Measurements from ENCODE around the gene QPCTL. TPM values are rescaled to one million over a fixed set of nuclear protein-coding genes. Genes with fewer than 3 reads are reported as not detected.
A peak's percentile ranks its signal among the peaks of the same experiment; 100 is the strongest.

The QPCTL gene
- total and polyA plus RNA-seq, 2 of the 13 experiments (the other 11 are each of a cell fraction or from before 2014, with no cell fraction given) = 16.0 to 19.1 TPM

- TF ChIP-seq GMEB1 (CRISPR knock-in tag; IDR thresholded peaks at IDR 0.05; ENCODE audit: borderline replicate concordance) (no peak), YY1 (IDR thresholded peaks at IDR 0.05; ENCODE audit: insufficient read depth, insufficient replicate concordance, low read depth, low read length) (no peak), MED1 (CRISPR knock-in tag; IDR thresholded peaks at IDR 0.05) (peak; percentile 32), TAF1 (CRISPR knock-in tag; IDR thresholded peaks at IDR 0.05) (no peak), ZBTB3 (CRISPR knock-in tag; IDR thresholded peaks at IDR 0.05; ENCODE audit: borderline replicate concordance, low read depth) (no peak), PHF20 (CRISPR knock-in tag; IDR thresholded peaks at IDR 0.05) (no peak), RNF2 (conservative IDR thresholded peaks at IDR 0.05; ENCODE audit: low read depth) (no peak), FOSL1 (CRISPR knock-in tag; IDR thresholded peaks at IDR 0.05; ENCODE audit: borderline replicate concordance) (no peak), ZNF672 (CRISPR knock-in tag; IDR thresholded peaks at IDR 0.05) (no peak), FOSL2 (CRISPR knock-in tag; IDR thresholded peaks at IDR 0.05) (no peak), ZNF225 (CRISPR knock-in tag; IDR thresholded peaks at IDR 0.05) (no peak), ZNF891 (CRISPR knock-in tag; IDR thresholded peaks at IDR 0.05) (no peak), ZNF496 (CRISPR knock-in tag; IDR thresholded peaks at IDR 0.05; ENCODE audit: insufficient replicate concordance) (no peak), ZNF510 (CRISPR knock-in tag; IDR thresholded peaks at IDR 0.05; ENCODE audit: low read depth) (no peak), ZNF550 (CRISPR knock-in tag; IDR thresholded peaks at IDR 0.05; ENCODE audit: borderline replicate concordance) (no peak), ZNF296 (CRISPR knock-in tag; conservative IDR thresholded peaks at IDR 0.05) (no peak), ZNF17 (CRISPR knock-in tag; IDR thresholded peaks at IDR 0.05) (no peak), ZNF775 (CRISPR knock-in tag; IDR thresholded peaks at IDR 0.05; ENCODE audit: borderline replicate concordance) (no peak), ZNF414 (CRISPR knock-in tag; IDR thresholded peaks at IDR 0.05) (no peak)
- TF ChIP-seq, protein P1, sequence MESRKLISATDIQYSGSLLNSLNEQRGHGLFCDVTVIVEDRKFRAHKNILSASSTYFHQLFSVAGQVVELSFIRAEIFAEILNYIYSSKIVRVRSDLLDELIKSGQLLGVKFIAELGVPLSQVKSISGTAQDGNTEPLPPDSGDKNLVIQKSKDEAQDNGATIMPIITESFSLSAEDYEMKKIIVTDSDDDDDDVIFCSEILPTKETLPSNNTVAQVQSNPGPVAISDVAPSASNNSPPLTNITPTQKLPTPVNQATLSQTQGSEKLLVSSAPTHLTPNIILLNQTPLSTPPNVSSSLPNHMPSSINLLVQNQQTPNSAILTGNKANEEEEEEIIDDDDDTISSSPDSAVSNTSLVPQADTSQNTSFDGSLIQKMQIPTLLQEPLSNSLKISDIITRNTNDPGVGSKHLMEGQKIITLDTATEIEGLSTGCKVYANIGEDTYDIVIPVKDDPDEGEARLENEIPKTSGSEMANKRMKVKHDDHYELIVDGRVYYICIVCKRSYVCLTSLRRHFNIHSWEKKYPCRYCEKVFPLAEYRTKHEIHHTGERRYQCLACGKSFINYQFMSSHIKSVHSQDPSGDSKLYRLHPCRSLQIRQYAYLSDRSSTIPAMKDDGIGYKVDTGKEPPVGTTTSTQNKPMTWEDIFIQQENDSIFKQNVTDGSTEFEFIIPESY (CRISPR knock-in tag; IDR thresholded peaks at IDR 0.05) = peak; percentile 43; the same call in 1 of the 2 replicates
- TF ChIP-seq, protein P2, sequence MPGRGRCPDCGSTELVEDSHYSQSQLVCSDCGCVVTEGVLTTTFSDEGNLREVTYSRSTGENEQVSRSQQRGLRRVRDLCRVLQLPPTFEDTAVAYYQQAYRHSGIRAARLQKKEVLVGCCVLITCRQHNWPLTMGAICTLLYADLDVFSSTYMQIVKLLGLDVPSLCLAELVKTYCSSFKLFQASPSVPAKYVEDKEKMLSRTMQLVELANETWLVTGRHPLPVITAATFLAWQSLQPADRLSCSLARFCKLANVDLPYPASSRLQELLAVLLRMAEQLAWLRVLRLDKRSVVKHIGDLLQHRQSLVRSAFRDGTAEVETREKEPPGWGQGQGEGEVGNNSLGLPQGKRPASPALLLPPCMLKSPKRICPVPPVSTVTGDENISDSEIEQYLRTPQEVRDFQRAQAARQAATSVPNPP (CRISPR knock-in tag; IDR thresholded peaks at IDR 0.05) = no peak
- TF ChIP-seq, protein P3, sequence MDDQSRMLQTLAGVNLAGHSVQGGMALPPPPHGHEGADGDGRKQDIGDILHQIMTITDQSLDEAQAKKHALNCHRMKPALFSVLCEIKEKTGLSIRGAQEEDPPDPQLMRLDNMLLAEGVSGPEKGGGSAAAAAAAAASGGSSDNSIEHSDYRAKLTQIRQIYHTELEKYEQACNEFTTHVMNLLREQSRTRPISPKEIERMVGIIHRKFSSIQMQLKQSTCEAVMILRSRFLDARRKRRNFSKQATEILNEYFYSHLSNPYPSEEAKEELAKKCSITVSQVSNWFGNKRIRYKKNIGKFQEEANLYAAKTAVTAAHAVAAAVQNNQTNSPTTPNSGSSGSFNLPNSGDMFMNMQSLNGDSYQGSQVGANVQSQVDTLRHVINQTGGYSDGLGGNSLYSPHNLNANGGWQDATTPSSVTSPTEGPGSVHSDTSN (CRISPR knock-in tag; IDR thresholded peaks at IDR 0.05; ENCODE audit: borderline replicate concordance) = no peak
Observed at GRCh38 chr19:45643024-45643926, 49.2 kb upstream of the QPCTL start (continued).
